Measurements from ENCODE around the gene HOXD8. TPM values are rescaled to one million over a fixed set of nuclear protein-coding genes. Genes with fewer than 3 reads are reported as not detected.
A peak's percentile ranks its signal among the peaks of the same experiment; 100 is the strongest.

The HOXD8 gene
- total RNA-seq, 1 experiment from 2014 or later: 0.39 TPM

DNA sequence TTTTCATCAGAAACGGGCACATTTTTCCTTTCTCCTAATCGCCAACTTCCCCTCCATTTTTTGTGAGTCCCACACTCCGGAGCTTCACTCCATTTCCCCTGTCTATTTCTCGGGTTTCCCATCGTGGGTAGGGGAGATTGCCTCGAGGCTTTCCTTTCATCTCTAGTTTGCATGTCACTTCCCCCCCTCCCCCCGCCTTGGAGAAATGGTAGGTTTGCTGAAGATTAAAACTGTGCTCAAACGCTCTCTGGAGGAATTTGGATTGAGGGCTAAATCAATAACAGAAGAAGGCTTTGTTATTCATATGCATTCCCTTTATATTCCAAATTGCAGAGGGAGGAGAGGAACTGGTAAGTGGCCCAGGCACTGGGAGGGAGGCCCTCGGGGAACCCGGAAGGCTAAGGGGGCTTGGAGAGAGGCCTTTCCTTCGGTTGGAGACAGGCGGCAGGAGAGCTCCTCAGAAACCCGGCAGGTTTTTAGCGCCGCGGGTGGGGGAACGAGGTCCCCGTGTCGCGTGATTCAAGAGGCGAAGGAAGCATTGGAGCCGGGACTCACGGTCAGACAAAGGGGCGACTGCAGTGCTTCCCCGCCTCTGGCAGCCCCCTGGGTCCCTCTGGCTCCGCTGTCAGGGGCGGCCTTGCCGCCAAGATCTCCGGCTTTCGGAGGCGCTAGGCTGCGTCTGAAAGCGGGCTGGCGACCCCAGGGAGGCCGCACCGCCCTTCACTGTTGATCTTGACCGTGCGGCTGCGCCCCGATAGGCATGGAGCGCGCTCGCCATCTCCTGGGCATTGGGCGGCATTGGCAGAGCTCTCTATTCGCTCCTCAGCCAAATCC is 32.3 kb upstream of the HOXD8 start:
- H3K27me3 ChIP-seq (ENCODE audit: insufficient read depth, low read depth): peaks cover 45% of the 10 kb centered on the region
- no peaks in the 10 kb centered on the region for H3K79me2 ChIP-seq (ENCODE audit: low read depth)
- POLR2A ChIA-PET (ENCODE audit: unreplicated experiment): interaction anchor here (0.5 to 0.7 kb wide), 2 partner anchors 199 to 1653 kb away, joined by 3 to 5 read pairs; no protein-coding TSS in a partner anchor
- no peaks in the 10 kb centered on the region for H3K9me2 ChIP-seq (ENCODE audit: insufficient read depth)
- no peaks in the 10 kb centered on the region for H3K9me3 ChIP-seq (ENCODE audit: insufficient read depth, low read depth)
- BruUV-seq (replicated peaks): no TSS peak
- CTCF ChIA-PET: interaction anchor here (0.5 to 2.3 kb wide), 13 partner anchors 9 to 1397 kb away, joined by 3 to 22 read pairs (median 5); no protein-coding TSS in a partner anchor
- peaks cover 13% of the 10 kb centered on the region; the same call in 1 of the 2 replicates for H3K4me1 ChIP-seq (replicated peaks; ENCODE audit: insufficient read depth)
- H3K27ac ChIP-seq: no peak overlapping the region
- TF ChIP-seq, protein P1, sequence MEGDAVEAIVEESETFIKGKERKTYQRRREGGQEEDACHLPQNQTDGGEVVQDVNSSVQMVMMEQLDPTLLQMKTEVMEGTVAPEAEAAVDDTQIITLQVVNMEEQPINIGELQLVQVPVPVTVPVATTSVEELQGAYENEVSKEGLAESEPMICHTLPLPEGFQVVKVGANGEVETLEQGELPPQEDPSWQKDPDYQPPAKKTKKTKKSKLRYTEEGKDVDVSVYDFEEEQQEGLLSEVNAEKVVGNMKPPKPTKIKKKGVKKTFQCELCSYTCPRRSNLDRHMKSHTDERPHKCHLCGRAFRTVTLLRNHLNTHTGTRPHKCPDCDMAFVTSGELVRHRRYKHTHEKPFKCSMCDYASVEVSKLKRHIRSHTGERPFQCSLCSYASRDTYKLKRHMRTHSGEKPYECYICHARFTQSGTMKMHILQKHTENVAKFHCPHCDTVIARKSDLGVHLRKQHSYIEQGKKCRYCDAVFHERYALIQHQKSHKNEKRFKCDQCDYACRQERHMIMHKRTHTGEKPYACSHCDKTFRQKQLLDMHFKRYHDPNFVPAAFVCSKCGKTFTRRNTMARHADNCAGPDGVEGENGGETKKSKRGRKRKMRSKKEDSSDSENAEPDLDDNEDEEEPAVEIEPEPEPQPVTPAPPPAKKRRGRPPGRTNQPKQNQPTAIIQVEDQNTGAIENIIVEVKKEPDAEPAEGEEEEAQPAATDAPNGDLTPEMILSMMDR (conservative IDR thresholded peaks at IDR 0.05): peak; percentile 98
- no peak for TF ChIP-seq EZH2 (IDR thresholded peaks at IDR 0.05; ENCODE audit: low read depth)
- peak overlapping the region; percentile 90 for H3K4me2 ChIP-seq
- H3K4me3 ChIP-seq: peak overlapping the region; percentile 65
- no peaks in the 10 kb centered on the region for H3F3A ChIP-seq (ENCODE audit: insufficient read depth, low read depth)
- DNase-seq: peak; percentile 63 to 79
- intact Hi-C loops (cut with micrococcal nuclease; ENCODE audit: unreplicated experiment): loop anchor here (1.0 to 10.0 kb wide), 8 partner anchors 95 to 1632 kb away; partner anchors contain the start of gene LNPK
- H4K20me1 ChIP-seq (ENCODE audit: insufficient read depth): no peaks in the 10 kb centered on the region
- H2AFZ ChIP-seq: peak overlapping the region; percentile 91
- H3K36me3 ChIP-seq (ENCODE audit: low read depth): no peaks in the 10 kb centered on the region

DNA sequence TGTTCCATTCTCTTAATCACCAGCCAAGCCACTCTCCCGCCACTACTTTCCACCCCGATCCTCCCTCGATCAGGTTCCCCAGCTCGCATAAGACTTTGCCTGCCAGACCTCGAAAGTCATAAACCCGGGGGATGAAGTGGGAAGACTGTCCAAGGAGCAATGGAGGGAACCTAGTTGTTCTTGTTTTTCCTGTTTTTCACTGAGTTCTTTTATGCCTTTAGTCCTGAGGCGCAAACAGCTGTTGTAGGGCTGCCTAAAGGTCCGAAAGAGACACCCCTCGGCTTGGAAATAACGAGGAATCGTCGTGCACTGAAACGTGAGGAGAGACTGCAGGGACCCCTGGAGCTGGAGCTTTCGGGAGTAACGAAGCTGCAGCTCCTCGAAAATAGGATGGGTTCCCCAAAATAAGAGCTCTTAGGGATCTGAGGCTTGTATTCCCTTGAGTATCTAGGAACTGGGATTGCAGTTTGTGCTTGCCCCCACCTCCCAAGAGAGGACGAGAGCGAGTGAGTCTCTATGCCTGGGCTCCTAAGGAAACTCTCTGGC is 31.6 kb upstream of the HOXD8 start:
- no peak for DNase-seq
- BruUV-seq (replicated peaks): no TSS peak
- CTCF ChIA-PET: interaction anchor here (0.5 to 2.3 kb wide), 11 partner anchors 9 to 1382 kb away, joined by 3 to 22 read pairs (median 4); no protein-coding TSS in a partner anchor
- Histone ChIP-seq H3K27me3 (ENCODE audit: insufficient read depth, low read depth) (peaks cover 52% of the 10 kb centered on the region), H2AFZ (peak overlapping the region; percentile 91), H3K4me3 (peak overlapping the region; percentile 65; the same call in 1 of the 2 replicates), H4K20me1 (ENCODE audit: insufficient read depth) (no peaks in the 10 kb centered on the region), H3K4me2 (peak overlapping the region; percentile 90), H3K27ac (no peak overlapping the region), H3K4me1 (replicated peaks; ENCODE audit: insufficient read depth) (peaks cover 13% of the 10 kb centered on the region; the same call in 1 of the 2 replicates), H3K9me3 (ENCODE audit: insufficient read depth, low read depth) (no peaks in the 10 kb centered on the region), H3K36me3 (ENCODE audit: low read depth) (no peaks in the 10 kb centered on the region), H3K79me2 (ENCODE audit: low read depth) (no peaks in the 10 kb centered on the region), H3K9me2 (ENCODE audit: insufficient read depth) (no peaks in the 10 kb centered on the region), H3F3A (ENCODE audit: insufficient read depth, low read depth) (no peaks in the 10 kb centered on the region)
- POLR2A ChIA-PET (ENCODE audit: unreplicated experiment): interaction anchor here (0.7 kb wide), 1 partner anchor 1652 kb away, joined by 3 read pairs; no protein-coding TSS in a partner anchor
- TF ChIP-seq, protein P1 (conservative IDR thresholded peaks at IDR 0.05): peak; percentile 35; the same call in 1 of the 2 replicates
- no peak for TF ChIP-seq EZH2 (IDR thresholded peaks at IDR 0.05; ENCODE audit: low read depth)
- intact Hi-C loops (cut with micrococcal nuclease; ENCODE audit: unreplicated experiment): loop anchor here (1.0 to 10.0 kb wide), 8 partner anchors 96 to 1633 kb away; partner anchors contain the start of gene LNPK
